ENCODE data around the gene CARS1. TPM values are rescaled to one million over a fixed set of nuclear protein-coding genes. Genes with fewer than 3 reads are reported as not detected.

CARS1 gene
- total RNA-seq, 1 donor from 2014 or later: 51.8 TPM

- intact Hi-C loops (cut with micrococcal nuclease): no loop called here
- no peaks in the 10 kb centered on the region for H3K4me1 Mint-ChIP-seq (ENCODE audit: low read depth)
- no peaks in the 10 kb centered on the region for H3K27me3 Mint-ChIP-seq (ENCODE audit: low read depth)
- H3K4me3 Mint-ChIP-seq (ENCODE audit: low read depth): no peak overlapping the region
- no peak for DNase-seq (ENCODE audit: low spot score)
- no peak overlapping the region for H3K27ac Mint-ChIP-seq
- H3K36me3 Mint-ChIP-seq (ENCODE audit: low read depth): peaks cover 52% of the 10 kb centered on the region
- no peaks in the 10 kb centered on the region for H3K9me3 Mint-ChIP-seq
These were observed 54.4 kb downstream of the CARS1 start for GRCh38 chr11:3002871-3003270.

- intact Hi-C loops (cut with micrococcal nuclease): no loop called here
- no peaks in the 10 kb centered on the region for H3K27me3 Mint-ChIP-seq (ENCODE audit: low read depth)
These were observed 54.8 kb downstream of the CARS1 start for GRCh38 chr11:3002351-3002861.

GRCh38 chr11:3001496-3001895 is 55.7 kb downstream of the CARS1 start:
- no peak overlapping the region for H3K27ac Mint-ChIP-seq
- no peaks in the 10 kb centered on the region for H3K4me1 Mint-ChIP-seq (ENCODE audit: low read depth)
- intact Hi-C loops (cut with micrococcal nuclease): no loop called here
- H3K4me3 Mint-ChIP-seq (ENCODE audit: low read depth): no peak overlapping the region
- no peaks in the 10 kb centered on the region for H3K9me3 Mint-ChIP-seq
- peaks cover 52% of the 10 kb centered on the region for H3K36me3 Mint-ChIP-seq (ENCODE audit: low read depth)
- no peaks in the 10 kb centered on the region for H3K27me3 Mint-ChIP-seq (ENCODE audit: low read depth)
- DNase-seq (ENCODE audit: low spot score): no peak

More at GRCh38 chr11:3002351-3002861, 54.8 kb downstream of the CARS1 start:
- H3K9me3 Mint-ChIP-seq: no peaks in the 10 kb centered on the region
- no peak overlapping the region for H3K4me3 Mint-ChIP-seq (ENCODE audit: low read depth)
- H3K36me3 Mint-ChIP-seq (ENCODE audit: low read depth): peaks cover 52% of the 10 kb centered on the region
- DNase-seq (ENCODE audit: low spot score): no peak
- H3K27ac Mint-ChIP-seq: no peak overlapping the region
- no peaks in the 10 kb centered on the region for H3K4me1 Mint-ChIP-seq (ENCODE audit: low read depth)

- no peak overlapping the region for H3K4me3 Mint-ChIP-seq (ENCODE audit: low read depth)
- H3K4me1 Mint-ChIP-seq (ENCODE audit: low read depth): no peaks in the 10 kb centered on the region
- no peaks in the 10 kb centered on the region for H3K9me3 Mint-ChIP-seq
- no peak for DNase-seq (ENCODE audit: low spot score)
- no peaks in the 10 kb centered on the region for H3K27me3 Mint-ChIP-seq (ENCODE audit: low read depth)
- intact Hi-C loops (cut with micrococcal nuclease): no loop called here
- peaks cover 45% of the 10 kb centered on the region for H3K36me3 Mint-ChIP-seq (ENCODE audit: low read depth)
- H3K27ac Mint-ChIP-seq: no peak overlapping the region
These were observed 56.9 kb downstream of the CARS1 start for GRCh38 chr11:3000032-3000961.

GRCh38 chr11:2999464-2999998 is 57.7 kb downstream of the CARS1 start:
- peaks cover 42% of the 10 kb centered on the region for H3K36me3 Mint-ChIP-seq (ENCODE audit: low read depth)
- H3K27me3 Mint-ChIP-seq (ENCODE audit: low read depth): no peaks in the 10 kb centered on the region
- no peak for DNase-seq (ENCODE audit: low spot score)
- no peaks in the 10 kb centered on the region for H3K9me3 Mint-ChIP-seq
- no peak overlapping the region for H3K27ac Mint-ChIP-seq
- no peaks in the 10 kb centered on the region for H3K4me1 Mint-ChIP-seq (ENCODE audit: low read depth)
- intact Hi-C loops (cut with micrococcal nuclease): no loop called here
- H3K4me3 Mint-ChIP-seq (ENCODE audit: low read depth): no peak overlapping the region

- no peak for DNase-seq (ENCODE audit: low spot score)
- intact Hi-C loops (cut with micrococcal nuclease): no loop called here
- H3K9me3 Mint-ChIP-seq: no peaks in the 10 kb centered on the region
- H3K4me3 Mint-ChIP-seq (ENCODE audit: low read depth): no peak overlapping the region
- no peaks in the 10 kb centered on the region for H3K27me3 Mint-ChIP-seq (ENCODE audit: low read depth)
- no peaks in the 10 kb centered on the region for H3K4me1 Mint-ChIP-seq (ENCODE audit: low read depth)
- peaks cover 31% of the 10 kb centered on the region for H3K36me3 Mint-ChIP-seq (ENCODE audit: low read depth)
- H3K27ac Mint-ChIP-seq: no peak overlapping the region
These were observed 59.0 kb downstream of the CARS1 start for GRCh38 chr11:2998073-2998850.

GRCh38 chr11:2997406-2997805 is 59.8 kb downstream of the CARS1 start:
- H3K27me3 Mint-ChIP-seq (ENCODE audit: low read depth): no peaks in the 10 kb centered on the region
- intact Hi-C loops (cut with micrococcal nuclease): no loop called here
- H3K4me3 Mint-ChIP-seq (ENCODE audit: low read depth): no peak overlapping the region
- no peak for DNase-seq (ENCODE audit: low spot score)
- no peaks in the 10 kb centered on the region for H3K4me1 Mint-ChIP-seq (ENCODE audit: low read depth)
- no peaks in the 10 kb centered on the region for H3K9me3 Mint-ChIP-seq
- H3K36me3 Mint-ChIP-seq (ENCODE audit: low read depth): peaks cover 22% of the 10 kb centered on the region
- no peak overlapping the region for H3K27ac Mint-ChIP-seq

GRCh38 chr11:2996976-2997375 is 60.2 kb downstream of the CARS1 start:
- intact Hi-C loops (cut with micrococcal nuclease): no loop called here
- Mint-ChIP-seq H3K36me3 (ENCODE audit: low read depth) (peaks cover 19% of the 10 kb centered on the region), H3K27ac (no peak overlapping the region), H3K4me1 (ENCODE audit: low read depth) (no peaks in the 10 kb centered on the region), H3K27me3 (ENCODE audit: low read depth) (no peaks in the 10 kb centered on the region), H3K9me3 (no peaks in the 10 kb centered on the region), H3K4me3 (ENCODE audit: low read depth) (no peak overlapping the region)
- no peak for DNase-seq (ENCODE audit: low spot score)

- H3K9me3 Mint-ChIP-seq: no peaks in the 10 kb centered on the region
- intact Hi-C loops (cut with micrococcal nuclease): no loop called here
- no peak overlapping the region for H3K4me3 Mint-ChIP-seq (ENCODE audit: low read depth)
- no peak overlapping the region for H3K27ac Mint-ChIP-seq
- H3K36me3 Mint-ChIP-seq (ENCODE audit: low read depth): peaks cover 16% of the 10 kb centered on the region
- DNase-seq (ENCODE audit: low spot score): no peak
- no peaks in the 10 kb centered on the region for H3K27me3 Mint-ChIP-seq (ENCODE audit: low read depth)
- H3K4me1 Mint-ChIP-seq (ENCODE audit: low read depth): no peaks in the 10 kb centered on the region
These were observed 61.2 kb downstream of the CARS1 start for GRCh38 chr11:2995893-2996554.

- Mint-ChIP-seq H3K9me3 (no peaks in the 10 kb centered on the region), H3K36me3 (ENCODE audit: low read depth) (peaks cover 17% of the 10 kb centered on the region), H3K27ac (no peak overlapping the region), H3K4me3 (ENCODE audit: low read depth) (no peak overlapping the region), H3K4me1 (ENCODE audit: low read depth) (peaks cover 5% of the 10 kb centered on the region), H3K27me3 (ENCODE audit: low read depth) (no peaks in the 10 kb centered on the region)
- intact Hi-C loops (cut with micrococcal nuclease): no loop called here
- no peak for DNase-seq (ENCODE audit: low spot score)
These were observed 62.1 kb downstream of the CARS1 start for GRCh38 chr11:2995031-2995561.

GRCh38 chr11:2994336-2994730 is 62.9 kb downstream of the CARS1 start:
- intact Hi-C loops (cut with micrococcal nuclease): loop anchor here (5.0 kb wide), 1 partner anchor 858 kb away; no protein-coding TSS in a partner anchor
- Mint-ChIP-seq H3K27ac (no peak overlapping the region), H3K27me3 (ENCODE audit: low read depth) (no peaks in the 10 kb centered on the region), H3K9me3 (no peaks in the 10 kb centered on the region), H3K36me3 (ENCODE audit: low read depth) (peaks cover 23% of the 10 kb centered on the region), H3K4me3 (ENCODE audit: low read depth) (peak overlapping the region; percentile 53), H3K4me1 (ENCODE audit: low read depth) (peaks cover 11% of the 10 kb centered on the region)
- DNase-seq (ENCODE audit: low spot score): no peak

GRCh38 chr11:2992997-2993325 is 64.3 kb downstream of the CARS1 start:
- H3K9me3 Mint-ChIP-seq: no peaks in the 10 kb centered on the region
- peaks cover 21% of the 10 kb centered on the region for H3K4me1 Mint-ChIP-seq (ENCODE audit: low read depth)
- no peak for DNase-seq (ENCODE audit: low spot score)
- H3K4me3 Mint-ChIP-seq (ENCODE audit: low read depth): peak overlapping the region; percentile 92
- peaks cover 37% of the 10 kb centered on the region for H3K36me3 Mint-ChIP-seq (ENCODE audit: low read depth)
- H3K27me3 Mint-ChIP-seq (ENCODE audit: low read depth): no peaks in the 10 kb centered on the region
- intact Hi-C loops (cut with micrococcal nuclease): loop anchor here (1.0 to 5.0 kb wide), 4 partner anchors 21 to 859 kb away; partner anchors contain the start of gene CARS1
- H3K27ac Mint-ChIP-seq: peak overlapping the region; percentile 98
